IMR-90 (cell line): ENCODE results near the gene MEIKIN. TPM values are rescaled to one million over a fixed set of nuclear protein-coding genes. Genes with fewer than 3 reads are reported as not detected.

Source experiments
- ATAC-seq: fragments of 200-7000 bp; cut with Tn5 transposase; 2 replicates; pipeline ENCODE4 v1.9.1; 2020; ENCODE audit warnings: low read depth, mild to moderate bottlenecking, moderate library complexity
- BruUV-seq: library from RNA; stranded (reverse); fragments of 400-500 nt; replicated peaks from 2 replicates; lab custom pipeline; 2021; lab: Mats Ljungman, UMichigan
- CTCF ChIA-PET: fragments of 300-600 bp; formaldehyde crosslinking; extraction: SDS; loops from one replicate; lab custom pipeline; 2021; ENCODE audit warnings: antibody characterized with exemption; lab: Yijun Ruan, JAX
- POLR2A ChIA-PET: fragments of 300-600 bp; sonication (Branson Sonifier 250); formaldehyde crosslinking; loops from one replicate; lab custom pipeline; 2022; ENCODE audit warnings: antibody characterized with exemption; ENCODE audit not compliant: unreplicated experiment; lab: Charles Lee
- DNase-seq: peaks from one replicate; pipeline ENCODE4 v3.0.0; 2013
- H2AFZ ChIP-seq: replicated peaks from 2 replicates; pipeline ENCODE3; 2013; ENCODE audit warnings: low read length, mild to moderate bottlenecking; ENCODE audit not compliant: poor library complexity
- H2AK5ac ChIP-seq: 2 replicates; pipeline ENCODE4 v1.6.1; 2013; ENCODE audit warnings: low read depth, low read length, inconsistent platforms
- H2AK9ac ChIP-seq: replicated peaks from 2 replicates; pipeline ENCODE3; 2013; ENCODE audit warnings: mild to moderate bottlenecking, low read depth, low read length, moderate library complexity; ENCODE audit not compliant: poor library complexity
- H2BK120ac ChIP-seq: 2 replicates; pipeline ENCODE4 v1.6.1; 2013; ENCODE audit warnings: low read depth, low read length, inconsistent platforms
- H2BK15ac ChIP-seq: 3 replicates; pipeline ENCODE4 v1.6.1; 2013; ENCODE audit warnings: low read depth, low read length, inconsistent platforms
- H2BK20ac ChIP-seq: 2 replicates; pipeline ENCODE4 v1.6.1; 2013; ENCODE audit warnings: low read depth, mild to moderate bottlenecking, inconsistent platforms, low read length, moderate library complexity
- H2BK5ac ChIP-seq: 2 replicates; pipeline ENCODE4 v1.6.1; 2013; ENCODE audit warnings: mild to moderate bottlenecking, low read depth, low read length, inconsistent platforms; ENCODE audit not compliant: poor library complexity, severe bottlenecking
- H3K14ac ChIP-seq: replicated peaks from 2 replicates; pipeline ENCODE4 v1.6.1; 2013; ENCODE audit warnings: low read depth, low read length, inconsistent platforms
- H3K18ac ChIP-seq: 2 replicates; pipeline ENCODE4 v1.6.1; 2013; ENCODE audit warnings: low read depth, low read length, control low read depth
- H3K23ac ChIP-seq: 2 replicates; pipeline ENCODE4 v1.6.1; 2013; ENCODE audit warnings: low read depth, low read length, inconsistent platforms
- H3K27ac ChIP-seq: 2 replicates; pipeline ENCODE4 v1.5.1; 2013; ENCODE audit warnings: mild to moderate bottlenecking, control low read depth, low read length; ENCODE audit not compliant: insufficient read depth
- H3K27me3 ChIP-seq: 2 replicates; pipeline ENCODE4 v1.6.1; 2013; ENCODE audit warnings: low read length; ENCODE audit not compliant: control insufficient read depth, insufficient read depth
- H3K36me3 ChIP-seq: 2 replicates; pipeline ENCODE4 v1.6.1; 2013; ENCODE audit warnings: low read length, mixed read lengths; ENCODE audit not compliant: control insufficient read depth, insufficient read depth
- H3K4ac ChIP-seq: 2 replicates; pipeline ENCODE4 v1.6.1; 2013; ENCODE audit warnings: low read depth, low read length, inconsistent platforms
- H3K4me1 ChIP-seq: 2 replicates; pipeline ENCODE4 v1.6.1; 2013; ENCODE audit warnings: low read length, mixed read lengths; ENCODE audit not compliant: control insufficient read depth, insufficient read depth
- H3K4me2 ChIP-seq: 2 replicates; pipeline ENCODE4 v1.6.1; 2013; ENCODE audit warnings: low read depth, mild to moderate bottlenecking, control low read depth, low read length, moderate library complexity
- H3K4me3 ChIP-seq: 2 replicates; pipeline ENCODE4 v1.5.1; 2013; ENCODE audit warnings: low read depth, mild to moderate bottlenecking, control low read depth, low read length, moderate library complexity; ENCODE audit not compliant: insufficient read depth
- H3K56ac ChIP-seq: 2 replicates; pipeline ENCODE4 v1.6.1; 2013; ENCODE audit warnings: low read length, inconsistent platforms; ENCODE audit not compliant: insufficient read depth; ENCODE audit errors: extremely low read depth
- H3K79me1 ChIP-seq, 2 experiments: 2 replicates each; pipeline ENCODE4 v1.6.1; 2013; ENCODE audit warnings: low read length in 2 of 2, inconsistent platforms in 1 of 2, low read depth in 1 of 2
- H3K9ac ChIP-seq: 2 replicates; pipeline ENCODE4 v1.6.1; 2013; ENCODE audit warnings: low read depth, low read length, control low read depth
- H3K9me1 ChIP-seq: 2 replicates; pipeline ENCODE4 v1.6.1; 2013; ENCODE audit warnings: low read length, inconsistent platforms; ENCODE audit not compliant: insufficient read depth
- H3K9me3 ChIP-seq: 2 replicates; pipeline ENCODE4 v1.6.1; 2013; ENCODE audit warnings: low read length; ENCODE audit not compliant: control insufficient read depth, insufficient read depth
- H4K20me1 ChIP-seq: 2 replicates; pipeline ENCODE4 v1.6.1; 2013; ENCODE audit warnings: low read length, inconsistent platforms; ENCODE audit not compliant: insufficient read depth
- H4K5ac ChIP-seq: 2 replicates; pipeline ENCODE4 v1.6.1; 2013; ENCODE audit warnings: mild to moderate bottlenecking, low read depth, low read length, control low read depth
- H4K8ac ChIP-seq, 2 experiments: 2 replicates each; pipeline ENCODE4 v1.6.1; 2013; ENCODE audit warnings: low read depth in 2 of 2, low read length in 2 of 2, control low read depth in 1 of 2, inconsistent platforms in 1 of 2
- H4K91ac ChIP-seq: 2 replicates; pipeline ENCODE4 v1.6.1; 2013; ENCODE audit warnings: low read depth, low read length, inconsistent platforms; ENCODE audit not compliant: insufficient read depth
- BHLHE40 ChIP-seq: fragments of 150-350 bp; IDR thresholded peaks from 2 replicates; pipeline ENCODE4 v1.6.1; 2016; ENCODE audit warnings: mild to moderate bottlenecking, low read depth, low read length
- CEBPB ChIP-seq: IDR thresholded peaks from 2 replicates; pipeline ENCODE4 v1.6.1; 2012; ENCODE audit warnings: low read depth, low read length, improper control_type of control experiment
- FOS ChIP-seq: fragments of 150-350 bp; IDR thresholded peaks from 2 replicates; pipeline ENCODE4 v1.6.1; 2016; ENCODE audit warnings: low read depth, low read length
- MXI1 ChIP-seq: IDR thresholded peaks from 2 replicates; pipeline ENCODE4 v1.6.1; 2012; ENCODE audit warnings: low read depth, mild to moderate bottlenecking, low read length, moderate library complexity, borderline replicate concordance
- POLR2A ChIP-seq: IDR thresholded peaks from 2 replicates; pipeline ENCODE4 v1.6.1; 2012; ENCODE audit warnings: mild to moderate bottlenecking, low read depth, low read length
- RAD21 ChIP-seq: IDR thresholded peaks from 2 replicates; pipeline ENCODE4 v1.6.1; 2012; ENCODE audit warnings: low read length, improper control_type of control experiment
- SMC3 ChIP-seq: fragments of 150-350 bp; IDR thresholded peaks from 2 replicates; pipeline ENCODE4 v1.6.1; 2016; ENCODE audit warnings: low read depth, mild to moderate bottlenecking, antibody characterized with exemption, low read length, moderate library complexity
- WGBS, 2 experiments: methylation state at CpG; one replicate each; pipeline versions ENCODE4 v1.1.5 to v1.1.7; 2013; ENCODE audit warnings: missing lambda C conversion rate in 2 of 2; ENCODE audit not compliant: insufficient read length in 1 of 2; ENCODE audit errors: extremely low coverage in 2 of 2; 5-methylcytosine and 5-hydroxymethylcytosine counted together
- dilution Hi-C: fragments of 300-500 bp; cut with HindIII; formaldehyde crosslinking; loops from one replicate; pipeline ENCODE4 v1.14.3; 2018; ENCODE audit warnings: low sequenced_read_pairs; ENCODE audit not compliant: unreplicated experiment
- in situ Hi-C: fragments of 300-500 bp; cut with MboI; formaldehyde crosslinking; loops from 3 replicates; pipeline ENCODE4 v1.14.3; 2019; ENCODE audit warnings: low sequenced_read_pairs, inconsistent platforms, mixed read lengths
- intact Hi-C: fragments of 100-400 bp; cut with micrococcal nuclease; formaldehyde crosslinking; loops from 2 replicates; pipeline ENCODE4 v1.10.0; 2022
- polyA plus RNA-seq, 3 experiments: library from polyadenylated mRNA; depleted of rRNA; stranded (reverse); fragments of >200 nt; gene quantifications; 2 replicates each; pipeline ENCODE4 v1.2.3, GENCODE V29; 2012; ENCODE audit warnings: low replicate concordance in 1 of 3
- total RNA-seq: library from RNA; depleted of rRNA; stranded (reverse); fragments of >200 nt; gene quantifications from 2 replicates; pipeline ENCODE4 v1.2.3, GENCODE V29; 2012
- TF ChIP-seq, protein P1 (sequence below): fragments of 150-350 bp; IDR thresholded peaks from 2 replicates; pipeline ENCODE4 v1.6.1; 2017; ENCODE audit warnings: mild to moderate bottlenecking, antibody characterized with exemption, low read length, low read depth

Gene MEIKIN
- total and polyA plus RNA-seq, 2 of the 4 experiments (the other 2 are of a cell fraction) = not detected

DNA sequence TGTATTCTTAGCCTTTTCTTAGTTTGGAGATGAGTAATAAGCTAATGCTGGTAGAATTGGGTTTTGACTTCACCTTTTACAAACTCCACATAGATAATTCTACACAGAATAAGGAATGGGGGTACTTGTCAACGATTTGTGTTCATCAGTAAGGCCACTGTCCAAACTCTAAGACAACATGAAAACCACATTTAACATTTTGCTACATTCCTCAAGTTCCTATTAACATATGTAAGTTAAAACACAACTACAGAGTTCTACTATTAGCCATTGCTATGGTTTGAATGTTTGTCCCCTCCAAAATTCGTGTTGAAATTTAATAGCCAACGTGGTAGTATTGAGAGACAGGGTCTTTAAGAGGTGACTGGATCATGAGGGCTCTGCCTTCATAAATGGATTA lies 31.9 kb downstream of the MEIKIN start:
- no peak overlapping the region for H2BK120ac ChIP-seq
- DNase-seq = no peak
- H3K4me1 ChIP-seq = no peaks in the 10 kb centered on the region
- no peaks in the 10 kb centered on the region for H3K9me3 ChIP-seq
- in situ Hi-C loops = no loop called here
- no peak overlapping the region for H2BK5ac ChIP-seq
- H2BK20ac ChIP-seq = no peak overlapping the region
- no peaks in the 10 kb centered on the region for H4K20me1 ChIP-seq
- intact Hi-C loops = no loop called here
- H3K9me1 ChIP-seq = no peaks in the 10 kb centered on the region
- H4K8ac ChIP-seq = no peak overlapping the region
- ChIA-PET CTCF (no interaction called here), POLR2A (no interaction called here)
- no peak overlapping the region for H2AK9ac ChIP-seq
- WGBS, 2 experiments = no CpG with 5 or more reads among the region's 3 CpGs
- no peak overlapping the region for H2AFZ ChIP-seq
- H3K56ac ChIP-seq = no peak overlapping the region
- H3K4me3 ChIP-seq = no peak overlapping the region
- no peak overlapping the region for H2AK5ac ChIP-seq
- H3K23ac ChIP-seq = no peak overlapping the region
- TF ChIP-seq FOS = no peak
- no peak for TF ChIP-seq CEBPB
- TF ChIP-seq POLR2A = no peak
- TF ChIP-seq RAD21 = no peak
- no peak for TF ChIP-seq SMC3
- TF ChIP-seq BHLHE40 = no peak
- no peak for TF ChIP-seq MXI1
- TF ChIP-seq, protein P1, sequence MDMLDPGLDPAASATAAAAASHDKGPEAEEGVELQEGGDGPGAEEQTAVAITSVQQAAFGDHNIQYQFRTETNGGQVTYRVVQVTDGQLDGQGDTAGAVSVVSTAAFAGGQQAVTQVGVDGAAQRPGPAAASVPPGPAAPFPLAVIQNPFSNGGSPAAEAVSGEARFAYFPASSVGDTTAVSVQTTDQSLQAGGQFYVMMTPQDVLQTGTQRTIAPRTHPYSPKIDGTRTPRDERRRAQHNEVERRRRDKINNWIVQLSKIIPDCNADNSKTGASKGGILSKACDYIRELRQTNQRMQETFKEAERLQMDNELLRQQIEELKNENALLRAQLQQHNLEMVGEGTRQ = no peak
- no peak overlapping the region for H3K9ac ChIP-seq
- no peak overlapping the region for H4K5ac ChIP-seq
- H2BK15ac ChIP-seq = no peak overlapping the region
- H3K27me3 ChIP-seq = no peaks in the 10 kb centered on the region; the same call in 1 of the 2 replicates
- H3K18ac ChIP-seq = no peak overlapping the region
- no peak overlapping the region for H3K4me2 ChIP-seq
- no peaks in the 10 kb centered on the region for H3K36me3 ChIP-seq
- dilution Hi-C loops = no loop called here
- H4K91ac ChIP-seq = no peak overlapping the region
- no TSS peak for BruUV-seq
- H3K27ac ChIP-seq = no peak overlapping the region
- no peak for ATAC-seq
- H3K79me1 ChIP-seq = no peaks in the 10 kb centered on the region
- no peak overlapping the region for H3K4ac ChIP-seq
- H3K14ac ChIP-seq = no peak overlapping the region
